ENCODE data around the gene EFHD2. TPM values are rescaled to one million over a fixed set of nuclear protein-coding genes. Genes with fewer than 3 reads are reported as not detected.
"Not testable (repeated sequence)": the region's sequence is repeated elsewhere in the genome, so short reads cannot be mapped to it uniquely, and the experiment has no call there.

Gene EFHD2
- total RNA-seq, 4 donors from 2014 or later = 30.3 to 57.4 (median 55.2) TPM

DNA sequence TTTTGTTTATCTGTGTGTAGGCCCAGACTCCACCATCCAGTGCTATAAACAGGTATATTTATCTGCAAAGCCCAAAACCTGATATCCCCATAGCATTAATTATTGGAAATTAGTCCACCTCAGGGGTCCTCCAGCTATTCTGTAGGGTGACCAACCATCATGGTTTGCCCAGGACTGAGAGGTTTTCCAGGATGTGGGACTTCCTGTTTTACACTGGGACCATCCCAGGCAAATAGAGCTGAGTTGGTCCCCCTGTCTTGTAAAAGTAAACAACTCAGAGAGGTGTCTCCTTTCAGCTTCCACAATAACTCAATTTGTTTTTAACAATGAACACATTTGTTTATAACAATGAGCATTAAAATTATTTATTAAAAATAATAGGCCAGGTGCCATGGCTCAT is 58.5 kb downstream of the EFHD2 start:
- H3K4me3 ChIP-seq = no peak overlapping the region
- no peaks in the 10 kb centered on the region for H3K36me3 ChIP-seq
- intact Hi-C loops (cut with DNase I) = no loop called here
- H3K27me3 ChIP-seq = no peaks in the 10 kb centered on the region
- DNase-seq (ENCODE audit: extremely low spot score) = no peak
- TF ChIP-seq, protein P1, sequence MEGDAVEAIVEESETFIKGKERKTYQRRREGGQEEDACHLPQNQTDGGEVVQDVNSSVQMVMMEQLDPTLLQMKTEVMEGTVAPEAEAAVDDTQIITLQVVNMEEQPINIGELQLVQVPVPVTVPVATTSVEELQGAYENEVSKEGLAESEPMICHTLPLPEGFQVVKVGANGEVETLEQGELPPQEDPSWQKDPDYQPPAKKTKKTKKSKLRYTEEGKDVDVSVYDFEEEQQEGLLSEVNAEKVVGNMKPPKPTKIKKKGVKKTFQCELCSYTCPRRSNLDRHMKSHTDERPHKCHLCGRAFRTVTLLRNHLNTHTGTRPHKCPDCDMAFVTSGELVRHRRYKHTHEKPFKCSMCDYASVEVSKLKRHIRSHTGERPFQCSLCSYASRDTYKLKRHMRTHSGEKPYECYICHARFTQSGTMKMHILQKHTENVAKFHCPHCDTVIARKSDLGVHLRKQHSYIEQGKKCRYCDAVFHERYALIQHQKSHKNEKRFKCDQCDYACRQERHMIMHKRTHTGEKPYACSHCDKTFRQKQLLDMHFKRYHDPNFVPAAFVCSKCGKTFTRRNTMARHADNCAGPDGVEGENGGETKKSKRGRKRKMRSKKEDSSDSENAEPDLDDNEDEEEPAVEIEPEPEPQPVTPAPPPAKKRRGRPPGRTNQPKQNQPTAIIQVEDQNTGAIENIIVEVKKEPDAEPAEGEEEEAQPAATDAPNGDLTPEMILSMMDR (IDR thresholded peaks at IDR 0.05) = no peak
- TF ChIP-seq POLR2AphosphoS5 (IDR thresholded peaks at IDR 0.05) (no peak), EP300 (IDR thresholded peaks at IDR 0.05) (no peak), POLR2A (IDR thresholded peaks at IDR 0.05; ENCODE audit: low read depth) (no peak)
- peaks cover 0 to 13% (median 13%) of the 10 kb centered on the region in 4 donors for H3K4me1 ChIP-seq
- no peak overlapping the region for H3K27ac ChIP-seq (replicated peaks in 1 of 4)
- no peaks in the 10 kb centered on the region for H3K9me3 ChIP-seq

DNA sequence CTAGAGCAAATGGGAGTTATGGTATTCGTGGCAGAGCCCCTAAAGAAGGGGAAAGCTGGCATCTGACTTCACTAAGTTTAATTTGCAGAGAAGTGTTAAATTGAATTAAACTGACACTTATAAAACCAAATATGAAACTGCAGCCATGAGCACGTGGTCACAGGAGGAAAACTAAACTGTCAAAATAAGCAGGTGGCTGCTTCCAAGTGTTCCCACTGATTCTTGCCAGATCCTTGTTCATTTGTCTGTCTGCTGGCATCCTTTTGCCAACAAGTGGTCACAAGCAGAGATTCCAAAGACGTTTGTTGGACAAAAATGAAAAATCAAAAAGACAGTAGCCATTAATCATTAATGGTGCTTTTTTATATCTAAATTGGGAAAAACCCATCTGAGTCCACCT is 59.7 kb downstream of the EFHD2 start:
- Histone ChIP-seq H3K4me1 (peaks cover 0 to 13% (median 13%) of the 10 kb centered on the region in 4 donors), H3K27ac (replicated peaks in 1 of 4) (peak overlapping the region in 1 of 4 donors; percentile 14), H3K36me3 (no peaks in the 10 kb centered on the region), H3K4me3 (no peak overlapping the region), H3K27me3 (no peaks in the 10 kb centered on the region), H3K9me3 (no peaks in the 10 kb centered on the region)
- TF ChIP-seq POLR2A (IDR thresholded peaks at IDR 0.05; ENCODE audit: low read depth) (no peak), POLR2AphosphoS5 (IDR thresholded peaks at IDR 0.05) (no peak), EP300 (IDR thresholded peaks at IDR 0.05) (no peak)
- TF ChIP-seq, protein P1 (IDR thresholded peaks at IDR 0.05) = no peak
- 30% methylated on average over 3 of the region's 3 CpGs for WGBS
- intact Hi-C loops (cut with DNase I) = no loop called here
- DNase-seq (ENCODE audit: extremely low spot score) = no peak

DNA sequence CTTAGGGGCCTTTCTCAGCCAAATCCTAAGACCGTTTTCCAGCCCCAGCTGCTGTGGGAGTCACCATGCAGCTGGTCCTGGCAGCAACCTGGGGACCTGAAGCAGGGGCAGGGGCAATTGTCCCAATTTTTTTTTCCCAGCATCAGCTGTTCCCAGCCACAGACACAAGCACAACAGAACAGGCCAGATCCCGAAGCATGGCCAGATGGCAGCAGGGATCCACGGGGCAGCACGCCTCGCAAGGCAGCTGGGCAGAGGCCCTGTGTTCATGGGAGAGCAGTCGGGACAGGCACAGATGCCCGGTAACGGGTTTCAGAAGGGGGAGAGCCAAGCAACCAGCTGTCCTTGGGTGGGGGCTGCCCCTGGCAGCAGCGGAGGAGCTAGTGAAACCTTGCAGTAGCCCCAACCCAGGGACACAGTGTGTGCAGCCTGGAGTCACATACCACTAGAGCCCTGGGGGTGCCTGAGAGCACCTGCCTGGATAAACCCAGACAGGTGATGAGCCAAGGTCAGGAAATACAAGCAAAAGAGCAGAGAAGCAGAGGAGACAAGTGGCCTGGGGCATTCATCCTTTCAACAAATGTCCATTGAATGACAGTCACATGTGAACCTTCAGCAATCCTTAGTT is 60.2 kb downstream of the EFHD2 start:
- H3K27me3 ChIP-seq; H3K36me3 ChIP-seq; DNase-seq (ENCODE audit: extremely low spot score); H3K9me3 ChIP-seq; intact Hi-C loops (cut with DNase I); H3K4me3 ChIP-seq: not testable (repeated sequence)
- H3K27ac ChIP-seq (replicated peaks in 1 of 4) = peak overlapping the region in 1 of 4 donors; percentile 14
- WGBS = 37% methylated on average over 9 of the region's 9 CpGs
- H3K4me1 ChIP-seq = peaks cover 0 to 13% (median 13%) of the 10 kb centered on the region in 4 donors

DNA sequence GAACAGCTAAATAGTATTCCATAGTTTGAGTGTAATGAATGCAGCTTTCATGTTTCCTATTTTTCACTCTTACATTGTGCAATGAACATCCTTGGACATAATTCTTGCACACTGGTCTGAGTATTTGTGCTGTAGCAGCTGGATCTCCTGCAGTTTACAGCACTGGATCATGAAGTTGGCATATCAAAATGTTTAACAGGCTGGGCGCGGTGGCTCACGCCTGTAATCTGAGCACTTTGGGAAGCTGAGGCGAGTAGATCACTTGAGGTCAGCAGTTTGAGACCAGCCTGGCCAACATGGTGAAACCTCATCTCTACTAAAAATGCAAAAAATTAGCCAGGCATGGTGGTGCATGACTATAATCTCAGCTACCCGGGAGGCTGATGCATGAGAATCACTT is 61.4 kb downstream of the EFHD2 start:
- intact Hi-C loops (cut with DNase I); H3K36me3 ChIP-seq; H3K27me3 ChIP-seq; H3K9me3 ChIP-seq; H3K27ac ChIP-seq (replicated peaks in 1 of 4); H3K4me3 ChIP-seq; DNase-seq (ENCODE audit: extremely low spot score): not testable (repeated sequence)
- H3K4me1 ChIP-seq = peaks cover 0 to 13% (median 13%) of the 10 kb centered on the region in 4 donors
- 94% methylated on average over 5 of the region's 5 CpGs for WGBS

DNA sequence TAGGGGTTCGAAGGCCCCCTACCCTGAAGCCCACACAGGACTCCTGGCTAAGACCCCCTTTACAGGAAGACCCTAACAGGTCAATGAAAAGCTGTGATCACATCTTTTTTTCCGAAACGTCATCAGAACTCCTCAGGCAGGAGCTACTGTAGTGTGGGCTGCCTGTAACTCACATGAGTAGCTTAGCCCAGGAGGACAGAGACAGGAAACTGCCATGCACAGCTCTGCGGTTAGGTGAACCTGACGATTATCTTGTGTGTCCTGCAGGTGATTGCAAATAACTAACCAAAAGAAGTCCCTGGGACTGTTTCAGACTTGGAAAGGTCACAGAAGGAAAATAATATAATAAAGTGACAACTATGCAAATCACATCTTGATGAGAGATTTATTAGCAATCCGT is 62.0 kb downstream of the EFHD2 start:
- H3K36me3 ChIP-seq; H3K4me3 ChIP-seq; H3K27ac ChIP-seq (replicated peaks in 1 of 4); H3K9me3 ChIP-seq; H3K27me3 ChIP-seq; intact Hi-C loops (cut with DNase I); DNase-seq (ENCODE audit: extremely low spot score): not testable (repeated sequence)
- 78% methylated on average over 6 of the region's 6 CpGs for WGBS
- peaks cover 0 to 13% (median 13%) of the 10 kb centered on the region in 4 donors for H3K4me1 ChIP-seq

DNA sequence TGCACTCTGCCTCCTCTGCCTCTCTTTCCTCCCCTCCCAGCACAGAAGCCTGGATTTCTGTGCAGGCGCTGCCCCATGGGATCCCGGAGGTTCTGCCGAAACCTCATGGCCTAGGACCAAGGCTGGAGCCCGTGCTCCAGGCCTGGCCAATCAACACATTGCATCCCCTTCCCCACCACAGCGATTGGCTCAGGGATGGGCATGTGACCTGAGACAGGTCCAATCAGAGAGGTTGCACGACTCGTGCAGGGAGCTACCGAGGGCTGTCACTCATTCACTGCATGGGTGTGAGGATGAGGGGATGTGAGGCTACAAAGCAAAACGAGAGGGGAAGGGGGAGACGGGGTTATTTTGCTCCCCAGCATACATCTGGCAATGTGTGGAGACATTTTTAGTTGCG is 62.9 kb downstream of the EFHD2 start:
- no peak for DNase-seq (ENCODE audit: extremely low spot score)
- Histone ChIP-seq H3K36me3 (no peaks in the 10 kb centered on the region), H3K4me1 (peaks cover 0 to 13% (median 13%) of the 10 kb centered on the region in 4 donors), H3K27ac (replicated peaks in 1 of 4) (no peak overlapping the region), H3K9me3 (no peaks in the 10 kb centered on the region), H3K4me3 (no peak overlapping the region), H3K27me3 (no peaks in the 10 kb centered on the region)
- 90% methylated on average over 10 of the region's 11 CpGs for WGBS
- no peak for TF ChIP-seq POLR2A (IDR thresholded peaks at IDR 0.05; ENCODE audit: low read depth)
- intact Hi-C loops (cut with DNase I) = no loop called here

DNA sequence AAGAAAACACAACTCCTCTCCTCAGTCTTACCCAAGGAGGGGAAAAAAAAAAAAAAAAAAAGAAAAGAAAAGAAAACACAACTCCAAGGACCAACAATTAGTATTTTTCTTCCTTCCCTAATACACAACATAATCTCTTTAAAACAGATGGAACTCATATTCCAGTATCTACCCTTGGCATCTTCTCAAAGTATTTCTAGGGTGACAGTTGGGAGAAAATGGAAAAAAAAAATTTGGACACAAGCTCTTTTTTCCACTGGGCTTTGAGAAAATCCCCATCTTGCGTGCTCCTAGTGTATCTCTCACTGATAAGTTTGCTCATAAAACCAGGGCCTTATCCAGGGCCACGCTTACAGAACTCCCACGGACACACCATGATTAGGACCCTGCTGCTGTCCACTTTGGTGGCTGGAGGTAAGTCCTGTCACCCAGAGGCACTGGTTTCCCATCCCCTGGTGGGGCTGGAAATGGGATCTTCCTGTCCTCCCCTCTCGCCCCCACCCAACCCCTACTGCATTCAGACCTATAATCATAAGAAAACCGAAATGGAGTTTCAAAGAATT is 66.1 kb downstream of the EFHD2 start, which contains the start of gene CELA2B:
Gene CELA2B (plus strand): TSS at position 353 of the 563 bp plus-strand sequence. CDS start 22 bp downstream, at position 375.
- Histone ChIP-seq H3K36me3 (no peaks in the 10 kb centered on the region), H3K27ac (replicated peaks in 1 of 4) (no peak within 1 kb of the TSS), H3K4me1 (no peaks in the 10 kb centered on the region), H3K9me3 (no peaks in the 10 kb centered on the region), H3K27me3 (no peaks in the 10 kb centered on the region), H3K4me3 (no peak within 1 kb of the TSS)
- 86% methylated on average over 5 of the region's 5 CpGs for WGBS
- no peak for TF ChIP-seq POLR2AphosphoS5 (IDR thresholded peaks at IDR 0.05)
- TF ChIP-seq, protein P1 (IDR thresholded peaks at IDR 0.05) = no peak
- TF ChIP-seq EP300 (IDR thresholded peaks at IDR 0.05) = no peak
- TF ChIP-seq POLR2A (IDR thresholded peaks at IDR 0.05; ENCODE audit: low read depth) = no peak
- intact Hi-C loops (cut with DNase I) = no loop called here
- DNase-seq (ENCODE audit: extremely low spot score) = no peak

All from esophagus muscularis mucosa (tissue), 4 donors.